K562 (cell line): ENCODE results near the gene TTC38. TPM values are rescaled to one million over a fixed set of nuclear protein-coding genes. Genes with fewer than 3 reads are reported as not detected.

Experiments
- CBX2 ChIP-seq: fragments of 200-600 bp; sonication (generic); IDR thresholded peaks from one replicate; pipeline ENCODE4 v1.6.1; 2012; ENCODE audit warnings: mild to moderate bottlenecking, low read length, inconsistent platforms; ENCODE audit not compliant: insufficient read depth, poor library complexity, severe bottlenecking
- ELF1 ChIP-seq: fragments of 200-800 bp; sonication (Bioruptor generic); IDR thresholded peaks from 2 replicates; pipeline ENCODE4 v1.6.1; 2016; ENCODE audit warnings: missing genetic modification characterization, missing compliant biosample characterization
- KDM4B ChIP-seq, 2 experiments: fragments of 450-650 bp in 1 of 2; sonication (generic) in 1 of 2; IDR thresholded peaks; 2 replicates each; pipeline ENCODE4 v1.6.1; 2016 to 2017; ENCODE audit warnings: borderline replicate concordance in 2 of 2, antibody characterized with exemption in 1 of 2, low read depth in 1 of 2, mild to moderate bottlenecking in 1 of 2
- PHF20 ChIP-seq: fragments of 450-650 bp; IDR thresholded peaks from 2 replicates; pipeline ENCODE4 v1.6.1; 2018; ENCODE audit not compliant: partially characterized antibody
- RBM14 ChIP-seq: fragments of 200-400 bp; formaldehyde crosslinking; IDR thresholded peaks from 2 replicates; pipeline ENCODE4 v1.6.1; 2018; ENCODE audit warnings: low read depth, mild to moderate bottlenecking, low read length, moderate library complexity, borderline replicate concordance; ENCODE audit not compliant: insufficient read depth
- SAP30 ChIP-seq: fragments of 200-600 bp; sonication (generic); IDR thresholded peaks from 2 replicates; pipeline ENCODE4 v1.6.1; 2012; ENCODE audit warnings: borderline replicate concordance, low read depth, mild to moderate bottlenecking, moderate library complexity, low read length, control low read depth, inconsistent platforms; ENCODE audit not compliant: insufficient read depth, poor library complexity, severe bottlenecking
- TEAD4 ChIP-seq, 2 experiments: sonication (generic) in 1 of 2; formaldehyde crosslinking in 1 of 2; IDR thresholded peaks; 2 replicates each; pipeline versions ENCODE4 v1.6.1 to v1.8.0; 2012 to 2022; ENCODE audit warnings: borderline replicate concordance in 1 of 2, inconsistent platforms in 1 of 2, low read length in 1 of 2, mild to moderate bottlenecking in 1 of 2, missing genetic modification reagents in 1 of 2
- TRIM28 ChIP-seq: fragments of 450-650 bp; IDR thresholded peaks from 2 replicates; pipeline ENCODE4 v1.6.1; 2017
- WHSC1 ChIP-seq: IDR thresholded peaks from one replicate; pipeline ENCODE4 v1.6.1; 2012; ENCODE audit warnings: low read length, control low read depth, inconsistent platforms
- ZFP36 ChIP-seq: fragments of 150-350 bp; IDR thresholded peaks from 2 replicates; pipeline ENCODE4 v1.6.1; 2018; ENCODE audit warnings: low read length, low read depth; ENCODE audit not compliant: partially characterized antibody
- ZNF444 ChIP-seq: fragments of 250-450 bp; sonication (Bioruptor Pico); IDR thresholded peaks from 2 replicates; pipeline ENCODE4 v1.4.0; 2020; ENCODE audit warnings: mild to moderate bottlenecking, moderate library complexity
- polyA plus RNA-seq, 8 experiments: library from polyadenylated mRNA; depleted of rRNA in 4 of 8; stranded (reverse) in 5 of 8; unstranded in 3 of 8; fragments of >200 nt; fragmentation: Nextera tagmentation in 2 of 8; fragmentation: Illumina TruSeq in 1 of 8; extraction: Ambion mirVana in 2 of 8; extraction: Trizol in 1 of 8; gene quantifications; 2 replicates each; pipeline versions ENCODE4 v1.2.1 to v1.2.3, GENCODE V29; 2011 to 2014; ENCODE audit warnings: inconsistent platforms in 1 of 8, missing spikeins in 1 of 8
- total RNA-seq, 7 experiments: library from RNA; depleted of rRNA in 6 of 7; stranded (reverse); fragments of >200 nt in 6 of 7; fragmentation: Illumina TruSeq in 2 of 7; extraction: Trizol in 2 of 7; gene quantifications; 2 replicates each; pipeline versions ENCODE4 v1.2.1 to v1.2.3, GENCODE V29; 2011 to 2021; ENCODE audit warnings: low replicate concordance in 1 of 7
- TF ChIP-seq, protein P1 (sequence below): sonication (generic); formaldehyde crosslinking; IDR thresholded peaks from 2 replicates; pipeline ENCODE4 v1.8.1; 2022; ENCODE audit warnings: missing genetic modification reagents
- TF ChIP-seq, protein P2 (sequence below): fragments of 450-650 bp; IDR thresholded peaks from 2 replicates; pipeline ENCODE4 v1.6.1; 2016; ENCODE audit warnings: mild to moderate bottlenecking, moderate library complexity

The TTC38 gene
- total and polyA plus RNA-seq, 9 of the 15 experiments (the other 6 are each of a cell fraction or from before 2014, with no cell fraction given), result 0.84 to 28.4 (median 18.1) TPM

DNA sequence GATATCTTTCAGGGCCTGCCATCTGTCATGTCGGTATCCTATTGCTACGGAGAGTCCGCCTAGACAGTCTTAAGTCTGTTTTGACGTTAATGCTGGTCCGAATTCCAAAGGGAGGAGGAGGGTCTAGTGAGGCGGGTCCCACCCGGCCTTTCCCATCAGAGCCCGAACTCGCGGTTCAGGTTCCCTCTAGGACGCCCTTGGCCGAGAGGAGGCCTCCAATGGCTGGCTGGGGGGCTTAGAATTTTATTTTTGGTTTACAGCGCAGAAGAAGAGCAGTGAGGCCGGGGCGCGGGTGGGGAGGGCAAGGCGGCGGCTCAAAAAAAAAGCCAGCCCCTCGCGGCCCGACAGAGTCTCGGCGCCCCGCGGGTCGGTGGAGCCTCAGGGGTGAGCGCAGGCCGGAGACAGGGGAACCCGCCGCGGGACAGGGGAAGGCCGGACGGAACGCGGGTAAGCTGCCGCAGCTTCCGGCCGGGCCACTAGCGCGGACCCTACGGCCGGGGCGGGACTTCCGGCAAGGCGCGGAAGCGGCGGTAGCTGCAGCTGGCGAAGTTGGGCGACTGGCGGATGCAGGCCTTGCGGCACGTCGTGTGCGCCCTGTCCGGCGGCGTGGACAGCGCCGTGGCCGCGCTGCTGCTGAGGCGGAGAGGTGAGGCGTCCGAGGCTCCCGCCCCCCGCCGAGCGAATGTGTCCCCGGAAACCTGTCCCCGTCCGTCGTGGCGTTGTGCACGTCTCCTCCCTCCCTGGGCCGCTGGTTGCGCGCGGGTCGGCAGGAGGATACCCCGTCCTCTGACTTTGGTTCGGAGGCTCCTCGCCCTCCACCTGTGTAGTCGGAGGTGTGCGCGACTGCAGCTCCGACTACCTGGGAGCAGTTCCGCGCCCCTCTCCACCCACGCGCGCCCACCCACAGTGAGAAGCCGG is 67.7 kb downstream of the TTC38 start, which contains the start of gene TRMU (continued):
- TF ChIP-seq KDM4B (IDR thresholded peaks at IDR 0.05; ENCODE audit: borderline replicate concordance in 2 of 2, low read depth in 1 of 2) (peak in 1 of 2 experiments; percentile 79; a peak in 2 of 4 replicates), RBM14 (no peak), ZNF444 (CRISPR knock-in tag) (no peak), SAP30 (peak; percentile 75), ELF1 (tag) (peak; percentile 75), TRIM28 (no peak), WHSC1 (no peak), PHF20 (peak; percentile 91), ZFP36 (no peak), CBX2 (no peak), TEAD4 (IDR thresholded peaks at IDR 0.05; ENCODE audit: low read length) (0 out of 2 replicates have a peak, but pooled peaks have one; percentile 9), TEAD4 (CRISPR knock-in tag; IDR thresholded peaks at IDR 0.05; ENCODE audit: borderline replicate concordance) (no peak)
- TF ChIP-seq, protein P1, sequence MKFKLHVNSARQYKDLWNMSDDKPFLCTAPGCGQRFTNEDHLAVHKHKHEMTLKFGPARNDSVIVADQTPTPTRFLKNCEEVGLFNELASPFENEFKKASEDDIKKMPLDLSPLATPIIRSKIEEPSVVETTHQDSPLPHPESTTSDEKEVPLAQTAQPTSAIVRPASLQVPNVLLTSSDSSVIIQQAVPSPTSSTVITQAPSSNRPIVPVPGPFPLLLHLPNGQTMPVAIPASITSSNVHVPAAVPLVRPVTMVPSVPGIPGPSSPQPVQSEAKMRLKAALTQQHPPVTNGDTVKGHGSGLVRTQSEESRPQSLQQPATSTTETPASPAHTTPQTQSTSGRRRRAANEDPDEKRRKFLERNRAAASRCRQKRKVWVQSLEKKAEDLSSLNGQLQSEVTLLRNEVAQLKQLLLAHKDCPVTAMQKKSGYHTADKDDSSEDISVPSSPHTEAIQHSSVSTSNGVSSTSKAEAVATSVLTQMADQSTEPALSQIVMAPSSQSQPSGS (CRISPR knock-in tag), result no peak
- TF ChIP-seq, protein P2, sequence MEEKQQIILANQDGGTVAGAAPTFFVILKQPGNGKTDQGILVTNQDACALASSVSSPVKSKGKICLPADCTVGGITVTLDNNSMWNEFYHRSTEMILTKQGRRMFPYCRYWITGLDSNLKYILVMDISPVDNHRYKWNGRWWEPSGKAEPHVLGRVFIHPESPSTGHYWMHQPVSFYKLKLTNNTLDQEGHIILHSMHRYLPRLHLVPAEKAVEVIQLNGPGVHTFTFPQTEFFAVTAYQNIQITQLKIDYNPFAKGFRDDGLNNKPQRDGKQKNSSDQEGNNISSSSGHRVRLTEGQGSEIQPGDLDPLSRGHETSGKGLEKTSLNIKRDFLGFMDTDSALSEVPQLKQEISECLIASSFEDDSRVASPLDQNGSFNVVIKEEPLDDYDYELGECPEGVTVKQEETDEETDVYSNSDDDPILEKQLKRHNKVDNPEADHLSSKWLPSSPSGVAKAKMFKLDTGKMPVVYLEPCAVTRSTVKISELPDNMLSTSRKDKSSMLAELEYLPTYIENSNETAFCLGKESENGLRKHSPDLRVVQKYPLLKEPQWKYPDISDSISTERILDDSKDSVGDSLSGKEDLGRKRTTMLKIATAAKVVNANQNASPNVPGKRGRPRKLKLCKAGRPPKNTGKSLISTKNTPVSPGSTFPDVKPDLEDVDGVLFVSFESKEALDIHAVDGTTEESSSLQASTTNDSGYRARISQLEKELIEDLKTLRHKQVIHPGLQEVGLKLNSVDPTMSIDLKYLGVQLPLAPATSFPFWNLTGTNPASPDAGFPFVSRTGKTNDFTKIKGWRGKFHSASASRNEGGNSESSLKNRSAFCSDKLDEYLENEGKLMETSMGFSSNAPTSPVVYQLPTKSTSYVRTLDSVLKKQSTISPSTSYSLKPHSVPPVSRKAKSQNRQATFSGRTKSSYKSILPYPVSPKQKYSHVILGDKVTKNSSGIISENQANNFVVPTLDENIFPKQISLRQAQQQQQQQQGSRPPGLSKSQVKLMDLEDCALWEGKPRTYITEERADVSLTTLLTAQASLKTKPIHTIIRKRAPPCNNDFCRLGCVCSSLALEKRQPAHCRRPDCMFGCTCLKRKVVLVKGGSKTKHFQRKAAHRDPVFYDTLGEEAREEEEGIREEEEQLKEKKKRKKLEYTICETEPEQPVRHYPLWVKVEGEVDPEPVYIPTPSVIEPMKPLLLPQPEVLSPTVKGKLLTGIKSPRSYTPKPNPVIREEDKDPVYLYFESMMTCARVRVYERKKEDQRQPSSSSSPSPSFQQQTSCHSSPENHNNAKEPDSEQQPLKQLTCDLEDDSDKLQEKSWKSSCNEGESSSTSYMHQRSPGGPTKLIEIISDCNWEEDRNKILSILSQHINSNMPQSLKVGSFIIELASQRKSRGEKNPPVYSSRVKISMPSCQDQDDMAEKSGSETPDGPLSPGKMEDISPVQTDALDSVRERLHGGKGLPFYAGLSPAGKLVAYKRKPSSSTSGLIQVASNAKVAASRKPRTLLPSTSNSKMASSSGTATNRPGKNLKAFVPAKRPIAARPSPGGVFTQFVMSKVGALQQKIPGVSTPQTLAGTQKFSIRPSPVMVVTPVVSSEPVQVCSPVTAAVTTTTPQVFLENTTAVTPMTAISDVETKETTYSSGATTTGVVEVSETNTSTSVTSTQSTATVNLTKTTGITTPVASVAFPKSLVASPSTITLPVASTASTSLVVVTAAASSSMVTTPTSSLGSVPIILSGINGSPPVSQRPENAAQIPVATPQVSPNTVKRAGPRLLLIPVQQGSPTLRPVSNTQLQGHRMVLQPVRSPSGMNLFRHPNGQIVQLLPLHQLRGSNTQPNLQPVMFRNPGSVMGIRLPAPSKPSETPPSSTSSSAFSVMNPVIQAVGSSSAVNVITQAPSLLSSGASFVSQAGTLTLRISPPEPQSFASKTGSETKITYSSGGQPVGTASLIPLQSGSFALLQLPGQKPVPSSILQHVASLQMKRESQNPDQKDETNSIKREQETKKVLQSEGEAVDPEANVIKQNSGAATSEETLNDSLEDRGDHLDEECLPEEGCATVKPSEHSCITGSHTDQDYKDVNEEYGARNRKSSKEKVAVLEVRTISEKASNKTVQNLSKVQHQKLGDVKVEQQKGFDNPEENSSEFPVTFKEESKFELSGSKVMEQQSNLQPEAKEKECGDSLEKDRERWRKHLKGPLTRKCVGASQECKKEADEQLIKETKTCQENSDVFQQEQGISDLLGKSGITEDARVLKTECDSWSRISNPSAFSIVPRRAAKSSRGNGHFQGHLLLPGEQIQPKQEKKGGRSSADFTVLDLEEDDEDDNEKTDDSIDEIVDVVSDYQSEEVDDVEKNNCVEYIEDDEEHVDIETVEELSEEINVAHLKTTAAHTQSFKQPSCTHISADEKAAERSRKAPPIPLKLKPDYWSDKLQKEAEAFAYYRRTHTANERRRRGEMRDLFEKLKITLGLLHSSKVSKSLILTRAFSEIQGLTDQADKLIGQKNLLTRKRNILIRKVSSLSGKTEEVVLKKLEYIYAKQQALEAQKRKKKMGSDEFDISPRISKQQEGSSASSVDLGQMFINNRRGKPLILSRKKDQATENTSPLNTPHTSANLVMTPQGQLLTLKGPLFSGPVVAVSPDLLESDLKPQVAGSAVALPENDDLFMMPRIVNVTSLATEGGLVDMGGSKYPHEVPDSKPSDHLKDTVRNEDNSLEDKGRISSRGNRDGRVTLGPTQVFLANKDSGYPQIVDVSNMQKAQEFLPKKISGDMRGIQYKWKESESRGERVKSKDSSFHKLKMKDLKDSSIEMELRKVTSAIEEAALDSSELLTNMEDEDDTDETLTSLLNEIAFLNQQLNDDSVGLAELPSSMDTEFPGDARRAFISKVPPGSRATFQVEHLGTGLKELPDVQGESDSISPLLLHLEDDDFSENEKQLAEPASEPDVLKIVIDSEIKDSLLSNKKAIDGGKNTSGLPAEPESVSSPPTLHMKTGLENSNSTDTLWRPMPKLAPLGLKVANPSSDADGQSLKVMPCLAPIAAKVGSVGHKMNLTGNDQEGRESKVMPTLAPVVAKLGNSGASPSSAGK, result no peak
